SH-SY5Y (cell line): Measurements from ENCODE around the gene F9.

ENCODE experiments used
- GATA2 ChIP-seq: IDR thresholded peaks from 2 replicates; pipeline ENCODE4 v1.6.1; 2011; ENCODE audit warnings: mild to moderate bottlenecking, low read depth, low read length
- GATA3 ChIP-seq: IDR thresholded peaks from 2 replicates; pipeline ENCODE4 v1.6.1; 2011; ENCODE audit warnings: low read depth, mild to moderate bottlenecking, low read length, moderate library complexity

GRCh38 chrX:139538907-139539790 lies 8.6 kb downstream of the F9 start:
- TF ChIP-seq GATA3, result no peak
- no peak for TF ChIP-seq GATA2
